Measurements from ENCODE around the gene SLC35F3. TPM values are rescaled to one million over a fixed set of nuclear protein-coding genes. Genes with fewer than 3 reads are reported as not detected.

Gene SLC35F3
- total RNA-seq, 1 donor from 2014 or later: 0.57 TPM

- H3K79me2 ChIP-seq (ENCODE audit: insufficient read depth, low read length): no peaks in the 10 kb centered on the region
- peaks cover 4% of the 10 kb centered on the region for H3K9me3 Mint-ChIP-seq (ENCODE audit: unreplicated experiment)
- H3K27me3 ChIP-seq (ENCODE audit: insufficient read depth, low read length): no peaks in the 10 kb centered on the region
- no peaks in the 10 kb centered on the region for H3K4me1 ChIP-seq (ENCODE audit: insufficient read depth, low read length)
- no peak overlapping the region for H3K4me3 ChIP-seq (ENCODE audit: insufficient read depth, low read depth, low read length)
- H3K27ac ChIP-seq (ENCODE audit: low read depth, low read length): no peak overlapping the region
- DNase-seq (ENCODE audit: low read depth) (no peak), FAIRE-seq (no peak)
- no peaks in the 10 kb centered on the region for H4K20me1 ChIP-seq (ENCODE audit: insufficient read depth, low read length)
- H3K36me3 Mint-ChIP-seq (ENCODE audit: low read depth, unreplicated experiment): no peaks in the 10 kb centered on the region
- H2AFZ ChIP-seq (ENCODE audit: low read depth, low read length): no peak overlapping the region
- H3K4me1 Mint-ChIP-seq (ENCODE audit: low read depth, unreplicated experiment): no peaks in the 10 kb centered on the region
- TF ChIP-seq CTCF (IDR thresholded peaks at IDR 0.05; ENCODE audit: insufficient read depth, low read depth, low read length) (no peak), EZH2 (IDR thresholded peaks at IDR 0.05; ENCODE audit: insufficient read depth, low read length) (no peak)
- no peaks in the 10 kb centered on the region for H3K36me3 ChIP-seq (ENCODE audit: insufficient read depth, low read length)
- H3K27ac Mint-ChIP-seq (ENCODE audit: unreplicated experiment): no peak overlapping the region
- H3K4me3 Mint-ChIP-seq (ENCODE audit: unreplicated experiment): no peak overlapping the region
- no peaks in the 10 kb centered on the region for H3K27me3 Mint-ChIP-seq (ENCODE audit: low read depth, unreplicated experiment)
- H3K9me3 ChIP-seq (ENCODE audit: insufficient read depth, low read depth, low read length): no peaks in the 10 kb centered on the region
- no peak overlapping the region for H3K4me2 ChIP-seq (ENCODE audit: low read length)
- H3K9ac ChIP-seq (ENCODE audit: low read length): no peak overlapping the region
Measured at GRCh38 chr1:234008591-234008990, 104.1 kb downstream of the SLC35F3 start.

DNA sequence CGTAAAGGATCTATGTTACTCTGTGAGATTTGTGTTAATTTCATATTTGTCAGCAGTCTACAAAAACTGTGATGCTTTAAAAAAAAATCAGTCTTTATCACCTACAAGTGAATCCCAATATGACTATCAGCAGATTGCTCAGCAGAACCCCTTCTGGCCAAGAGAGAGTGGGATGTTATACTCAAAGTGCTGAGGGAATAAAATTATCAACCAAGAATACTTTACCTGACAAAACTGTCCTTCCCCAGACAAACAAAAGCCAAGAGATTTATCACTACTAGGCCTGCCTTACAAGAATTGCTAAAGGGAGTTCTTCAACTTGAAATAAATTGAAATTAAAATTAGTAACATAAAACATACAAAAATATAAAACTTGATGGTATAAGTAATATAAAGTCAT is 105.2 kb downstream of the SLC35F3 start:
- Mint-ChIP-seq H3K27me3 (ENCODE audit: low read depth, unreplicated experiment) (no peaks in the 10 kb centered on the region), H3K27ac (ENCODE audit: unreplicated experiment) (no peak overlapping the region), H3K9me3 (ENCODE audit: unreplicated experiment) (peaks cover 4% of the 10 kb centered on the region), H3K36me3 (ENCODE audit: low read depth, unreplicated experiment) (no peaks in the 10 kb centered on the region), H3K4me3 (ENCODE audit: unreplicated experiment) (no peak overlapping the region), H3K4me1 (ENCODE audit: low read depth, unreplicated experiment) (no peaks in the 10 kb centered on the region)
- Histone ChIP-seq H3K4me1 (ENCODE audit: insufficient read depth, low read length) (no peaks in the 10 kb centered on the region), H3K27ac (ENCODE audit: low read depth, low read length) (no peak overlapping the region), H3K36me3 (ENCODE audit: insufficient read depth, low read length) (no peaks in the 10 kb centered on the region), H3K9ac (ENCODE audit: low read length) (no peak overlapping the region), H3K4me3 (ENCODE audit: insufficient read depth, low read depth, low read length) (no peak overlapping the region), H4K20me1 (ENCODE audit: insufficient read depth, low read length) (no peaks in the 10 kb centered on the region), H3K4me2 (ENCODE audit: low read length) (no peak overlapping the region), H3K27me3 (ENCODE audit: insufficient read depth, low read length) (no peaks in the 10 kb centered on the region), H3K9me3 (ENCODE audit: insufficient read depth, low read depth, low read length) (no peaks in the 10 kb centered on the region), H3K79me2 (ENCODE audit: insufficient read depth, low read length) (no peaks in the 10 kb centered on the region), H2AFZ (ENCODE audit: low read depth, low read length) (no peak overlapping the region)
- TF ChIP-seq CTCF (IDR thresholded peaks at IDR 0.05; ENCODE audit: insufficient read depth, low read depth, low read length): no peak
- no peak for TF ChIP-seq EZH2 (IDR thresholded peaks at IDR 0.05; ENCODE audit: insufficient read depth, low read length)
- DNase-seq (ENCODE audit: low read depth) (no peak), FAIRE-seq (no peak)

DNA sequence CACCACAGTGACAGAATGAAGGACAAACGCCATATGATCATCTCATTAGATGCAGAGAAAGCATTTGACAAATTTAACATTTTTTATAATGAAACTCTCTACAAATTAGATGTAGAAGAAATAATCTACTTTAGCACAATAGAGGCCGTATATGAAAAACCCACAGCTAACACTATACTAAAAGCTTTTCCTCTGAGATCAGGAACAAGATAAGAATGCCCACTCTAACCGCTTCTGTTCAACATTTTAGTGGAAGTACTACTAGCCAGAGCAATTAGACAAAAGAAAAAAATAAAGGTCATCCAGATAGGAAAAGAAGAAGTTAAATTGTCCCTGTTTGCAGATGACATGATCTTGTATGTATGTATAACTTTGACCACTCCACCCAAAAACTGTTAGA is 109.7 kb downstream of the SLC35F3 start:
- no peak overlapping the region for H3K4me2 ChIP-seq (ENCODE audit: low read length)
- H3K27ac ChIP-seq (ENCODE audit: low read depth, low read length): no peak overlapping the region
- no peak overlapping the region for H3K9ac ChIP-seq (ENCODE audit: low read length)
- no peaks in the 10 kb centered on the region for H3K36me3 ChIP-seq (ENCODE audit: insufficient read depth, low read length)
- no peak overlapping the region for H3K4me3 Mint-ChIP-seq (ENCODE audit: unreplicated experiment)
- H3K79me2 ChIP-seq (ENCODE audit: insufficient read depth, low read length): no peaks in the 10 kb centered on the region
- H3K27me3 Mint-ChIP-seq (ENCODE audit: low read depth, unreplicated experiment): no peaks in the 10 kb centered on the region
- no peak for FAIRE-seq
- no peaks in the 10 kb centered on the region for H3K27me3 ChIP-seq (ENCODE audit: insufficient read depth, low read length)
- no peak overlapping the region for H2AFZ ChIP-seq (ENCODE audit: low read depth, low read length)
- H3K36me3 Mint-ChIP-seq (ENCODE audit: low read depth, unreplicated experiment): no peaks in the 10 kb centered on the region
- no peak for DNase-seq (ENCODE audit: low read depth)
- H4K20me1 ChIP-seq (ENCODE audit: insufficient read depth, low read length): no peaks in the 10 kb centered on the region
- H3K4me1 Mint-ChIP-seq (ENCODE audit: low read depth, unreplicated experiment): no peaks in the 10 kb centered on the region
- no peak overlapping the region for H3K4me3 ChIP-seq (ENCODE audit: insufficient read depth, low read depth, low read length)
- H3K9me3 ChIP-seq (ENCODE audit: insufficient read depth, low read depth, low read length): no peaks in the 10 kb centered on the region
- peaks cover 4% of the 10 kb centered on the region for H3K9me3 Mint-ChIP-seq (ENCODE audit: unreplicated experiment)
- no peaks in the 10 kb centered on the region for H3K4me1 ChIP-seq (ENCODE audit: insufficient read depth, low read length)
- H3K27ac Mint-ChIP-seq (ENCODE audit: unreplicated experiment): no peak overlapping the region
- TF ChIP-seq CTCF (IDR thresholded peaks at IDR 0.05; ENCODE audit: insufficient read depth, low read depth, low read length): no peak
- TF ChIP-seq EZH2 (IDR thresholded peaks at IDR 0.05; ENCODE audit: insufficient read depth, low read length): no peak

Measured in astrocyte (in vitro differentiated cells and primary cell).